ENCODE data around the gene NEK1.
A peak's percentile ranks its signal among the peaks of the same experiment; 100 is the strongest.
"Not testable (repeated sequence)": the region's sequence is repeated elsewhere in the genome, so short reads cannot be mapped to it uniquely, and the experiment has no call there.

Gene NEK1

GRCh38 chr4:169626331-169627282 lies 14.2 kb upstream of the NEK1 start:
- DNase-seq (ENCODE audit: low spot score): no peak

- DNase-seq (ENCODE audit: low spot score): no peak
Measured at GRCh38 chr4:169625886-169626285, 13.5 kb upstream of the NEK1 start.

GRCh38 chr4:169624012-169624411 lies 11.6 kb upstream of the NEK1 start:
- DNase-seq (ENCODE audit: low spot score): not testable (repeated sequence)

- DNase-seq (ENCODE audit: low spot score): no peak
Measured at GRCh38 chr4:169622566-169622965, 10.2 kb upstream of the NEK1 start.

GRCh38 chr4:169621731-169622492 lies 9.5 kb upstream of the NEK1 start:
- no peak for DNase-seq (ENCODE audit: low spot score)

GRCh38 chr4:169620880-169621248 lies 8.5 kb upstream of the NEK1 start:
- DNase-seq (ENCODE audit: low spot score): peak; percentile 59

GRCh38 chr4:169619958-169620879 lies 7.8 kb upstream of the NEK1 start, which contains the start of gene CLCN3:
TSS of gene CLCN3 (plus strand) at chr4:169620578. CDS start at chr4:169635929, 15,351 bp downstream.
- peak; percentile 99 for DNase-seq (ENCODE audit: low spot score)

GRCh38 chr4:169619518-169619957 lies 7.2 kb upstream of the NEK1 start:
- peak; percentile 81 for DNase-seq (ENCODE audit: low spot score)

GRCh38 chr4:169618986-169619385 lies 6.6 kb upstream of the NEK1 start:
- DNase-seq (ENCODE audit: low spot score): no peak

GRCh38 chr4:169618286-169618685 lies 5.9 kb upstream of the NEK1 start:
- no peak for DNase-seq (ENCODE audit: low spot score)

GRCh38 chr4:169617306-169617705 lies 4.9 kb upstream of the NEK1 start:
- no peak for DNase-seq (ENCODE audit: low spot score)

GRCh38 chr4:169616846-169617245 lies 4.5 kb upstream of the NEK1 start:
- no peak for DNase-seq (ENCODE audit: low spot score)

GRCh38 chr4:169615467-169616106 lies 3.2 kb upstream of the NEK1 start:
- DNase-seq (ENCODE audit: low spot score): no peak

- peak; percentile 92 for DNase-seq (ENCODE audit: low spot score)
Measured at GRCh38 chr4:169612871-169613859, 782 bp upstream of the NEK1 start.

- peak; percentile 16 for DNase-seq (ENCODE audit: low spot score)
Measured at GRCh38 chr4:169611157-169611556, 1.2 kb downstream of the NEK1 start.

- no peak for DNase-seq (ENCODE audit: low spot score)
Measured at GRCh38 chr4:169604903-169605331, 7.5 kb downstream of the NEK1 start.

- DNase-seq (ENCODE audit: low spot score): no peak
Measured at GRCh38 chr4:169604131-169604900, 8.1 kb downstream of the NEK1 start.

GRCh38 chr4:169603312-169603711 lies 9.1 kb downstream of the NEK1 start:
- DNase-seq (ENCODE audit: low spot score): no peak
